T-cell (primary cell): ENCODE measurements around the gene ASCL2. TPM values are rescaled to one million over a fixed set of nuclear protein-coding genes. Genes with fewer than 3 reads are reported as not detected.
"Not testable (repeated sequence)": the region's sequence is repeated elsewhere in the genome, so short reads cannot be mapped to it uniquely, and the experiment has no call there.

Experiments used
- ATAC-seq, 4 experiments: fragments of 200-7000 bp in 3 of 4; fragments of 150-1000 bp in 1 of 4; cut with Tn5 transposase; replicated peaks in 1 of 4; 1 replicate in 3 of 4; 2 replicates in 1 of 4; pipeline ENCODE4 v1.10.0; 2021; ENCODE audit warnings: moderate library complexity in 3 of 4, mild to moderate bottlenecking in 2 of 4, moderate number of reproducible peaks in 1 of 4
- CTCF ChIA-PET, 2 donors: fragments of 300-600 bp; sonication (Branson Sonifier 250); formaldehyde crosslinking; loops; one replicate each; lab custom pipeline; 2022; ENCODE audit warnings: antibody characterized with exemption in 2 of 2; lab: Charles Lee
- POLR2A ChIA-PET, 2 donors: fragments of 300-600 bp; sonication (Branson Sonifier 250); formaldehyde crosslinking; loops; one replicate each; lab custom pipeline; 2022; ENCODE audit warnings: antibody characterized with exemption in 2 of 2; lab: Charles Lee
- DNase-seq, 35 experiments: peaks; one replicate each; pipeline versions ENCODE4 v3.0.0 to v3.0.0-alpha.2; 2013 to 2023
- H3K27ac ChIP-seq: one replicate; pipeline ENCODE4 v1.5.1; 2013; ENCODE audit warnings: low read length
- H3K27me3 ChIP-seq, 2 experiments: replicated peaks in 1 of 2; 1 replicate in 1 of 2; 2 replicates in 1 of 2; pipeline versions ENCODE4 v1.6.1 to v1.7.0; 2013; ENCODE audit warnings: low read length in 1 of 2, mixed read lengths in 1 of 2; ENCODE audit not compliant: control insufficient read depth in 2 of 2, insufficient read depth in 2 of 2; ENCODE audit errors: extremely low read depth in 1 of 2
- H3K36me3 ChIP-seq, 2 donors: 1 replicate in 1 of 2; 2 replicates in 1 of 2; pipeline versions ENCODE4 v1.6.1 to v1.7.0; 2013; ENCODE audit warnings: low read length in 1 of 2; ENCODE audit not compliant: control insufficient read depth in 2 of 2, insufficient read depth in 1 of 2; ENCODE audit errors: extremely low read depth in 1 of 2
- H3K4me1 ChIP-seq, 2 experiments: 1 replicate in 1 of 2; 2 replicates in 1 of 2; pipeline versions ENCODE4 v1.6.1 to v1.7.0; 2013; ENCODE audit warnings: low read length in 2 of 2, mixed read lengths in 1 of 2; ENCODE audit not compliant: insufficient read depth in 2 of 2, control insufficient read depth in 1 of 2; ENCODE audit errors: extremely low read depth in 1 of 2
- H3K4me3 ChIP-seq, 2 donors: 1 replicate in 1 of 2; 2 replicates in 1 of 2; pipeline versions ENCODE4 v1.5.1 to v1.7.0; 2013; ENCODE audit warnings: mild to moderate bottlenecking in 2 of 2, low read length in 1 of 2, moderate library complexity in 1 of 2; ENCODE audit not compliant: control insufficient read depth in 1 of 2; ENCODE audit errors: extremely low read depth in 1 of 2
- H3K9me3 ChIP-seq: 2 replicates; pipeline ENCODE4 v1.7.0; 2013
- H3K27ac Mint-ChIP-seq, 2 donors: one replicate each; pipeline ENCODE4 v1.8.0; 2020 to 2021; ENCODE audit warnings: mild to moderate bottlenecking in 2 of 2, mixed read lengths in 2 of 2
- H3K27me3 Mint-ChIP-seq, 2 donors: one replicate each; pipeline ENCODE4 v1.8.0; 2021 to 2022; ENCODE audit warnings: mixed read lengths in 2 of 2
- H3K36me3 Mint-ChIP-seq: one replicate; pipeline ENCODE4 v1.8.0; 2021; ENCODE audit warnings: mixed read lengths
- H3K4me1 Mint-ChIP-seq, 3 donors: one replicate each; pipeline ENCODE4 v1.8.0; 2020 to 2022; ENCODE audit warnings: mixed read lengths in 3 of 3, mild to moderate bottlenecking in 1 of 3
- H3K4me3 Mint-ChIP-seq, 3 donors: one replicate each; pipeline ENCODE4 v1.8.0; 2020 to 2022; ENCODE audit warnings: mild to moderate bottlenecking in 3 of 3, mixed read lengths in 3 of 3, moderate library complexity in 3 of 3
- H3K9me3 Mint-ChIP-seq, 3 donors: one replicate each; pipeline ENCODE4 v1.8.0; 2020 to 2022; ENCODE audit warnings: mixed read lengths in 3 of 3
- WGBS: methylation state at CpG from one replicate; pipeline ENCODE4 v1.1.5; 2013; ENCODE audit warnings: missing lambda C conversion rate; ENCODE audit not compliant: insufficient coverage; 5-methylcytosine and 5-hydroxymethylcytosine counted together
- total RNA-seq, 35 experiments: library from RNA in 6 of 35; stranded (reverse) in 6 of 35; fragments of 120-200 nt in 1 of 35; gene quantifications; one replicate each; pipeline versions ENCODE4 v1.2.1 to v1.2.4 and lab custom pipeline; 2013 to 2026

The ASCL2 gene
- total RNA-seq, 5 donors from 2014 or later (not counting 1 experiment from before 2014, with no cell fraction given): 0.29 to 1.3 (median 0.51) TPM

DNA sequence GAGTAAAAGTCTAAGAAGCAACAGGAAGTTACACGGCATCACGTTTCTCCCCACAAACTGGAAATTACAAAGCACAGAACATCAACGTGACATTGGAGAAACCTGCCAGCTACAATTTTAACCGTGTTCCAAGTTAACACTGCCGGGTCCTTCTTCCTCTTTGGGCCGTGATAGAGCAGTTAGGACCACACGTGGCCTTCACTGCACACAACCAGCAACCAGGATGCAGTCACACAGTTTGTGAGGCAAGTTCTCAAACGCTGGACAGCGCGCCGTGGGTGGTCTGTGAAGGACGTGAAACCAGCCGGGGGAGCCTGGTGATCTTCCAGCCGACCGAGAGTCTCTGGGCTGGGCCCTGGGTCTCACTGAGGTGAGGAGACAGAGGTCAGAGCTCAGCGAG lies 16.7 kb upstream of the ASCL2 start:
- ATAC-seq (no peak), DNase-seq (peak in 2 of 35 experiments; percentile 4 to 22)
- H3K9me3 ChIP-seq: peaks cover 3% of the 10 kb centered on the region
- H3K4me3 Mint-ChIP-seq: no peak overlapping the region
- H3K27me3 ChIP-seq: peaks cover 0 to 4% of the 10 kb centered on the region in 2 experiments
- peaks cover 5% of the 10 kb centered on the region for H3K36me3 Mint-ChIP-seq
- peaks cover 3 to 15% (median 3%) of the 10 kb centered on the region in 3 donors for H3K9me3 Mint-ChIP-seq
- H3K27ac ChIP-seq: no peak overlapping the region
- no peak overlapping the region for H3K4me3 ChIP-seq
- peaks cover 17 to 23% (median 20%) of the 10 kb centered on the region in 3 donors for H3K4me1 Mint-ChIP-seq
- 46% methylated on average over 11 of the region's 16 CpGs for WGBS
- H3K4me1 ChIP-seq: peaks cover 0 to 10% of the 10 kb centered on the region in 2 experiments
- ChIA-PET POLR2A (no interaction called here), CTCF (interaction anchor here in 1 of 2 donors (0.5 kb wide), 1 partner anchor 59 kb away, joined by 3 read pairs; no protein-coding TSS in a partner anchor)
- H3K27me3 Mint-ChIP-seq: peaks cover 0 to 3% of the 10 kb centered on the region in 2 donors
- H3K27ac Mint-ChIP-seq: no peak overlapping the region
- peaks cover 0 to 2% of the 10 kb centered on the region in 2 donors for H3K36me3 ChIP-seq

DNA sequence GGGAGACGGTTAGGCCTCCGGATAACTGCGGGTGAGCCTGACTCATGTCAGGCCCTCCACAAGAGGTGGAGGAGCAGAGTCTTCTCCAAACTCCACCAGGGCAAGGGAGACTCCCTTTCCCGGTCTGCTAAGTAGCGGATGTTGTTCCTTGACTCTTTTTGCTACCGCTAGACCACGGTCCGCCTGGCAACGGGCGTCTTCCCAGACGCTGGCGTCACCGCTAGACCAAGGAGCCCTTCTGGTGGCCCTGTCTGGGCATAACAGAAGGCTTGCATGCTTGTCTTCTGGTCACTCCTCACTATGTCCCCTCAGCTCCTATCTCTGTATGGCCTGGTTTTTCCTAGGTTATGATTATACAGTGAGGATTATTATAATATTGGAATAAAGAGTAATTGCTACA lies 16.0 kb upstream of the ASCL2 start:
- POLR2A ChIA-PET, H3K27me3 Mint-ChIP-seq: not testable (repeated sequence)
- 94% methylated on average over 7 of the region's 13 CpGs for WGBS

DNA sequence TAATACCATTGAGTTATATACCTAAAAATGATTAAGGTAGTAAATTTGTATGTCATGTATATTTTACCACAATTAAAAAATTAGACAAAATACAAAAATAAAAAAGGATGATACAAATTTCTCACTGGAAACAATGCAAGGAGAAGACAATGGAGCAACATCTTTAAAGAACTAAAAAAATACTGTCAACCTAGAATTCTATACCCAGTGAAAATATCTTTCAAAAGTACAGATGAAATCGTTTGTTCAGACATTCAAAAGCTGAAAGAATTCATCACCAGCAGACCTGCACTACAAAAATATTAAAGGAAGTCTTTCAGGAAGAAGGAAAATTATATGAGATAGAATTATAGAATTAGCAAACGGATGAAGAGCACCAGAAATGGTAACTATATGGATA lies 9.8 kb upstream of the ASCL2 start:
- Histone ChIP-seq H3K4me1 (no peaks in the 10 kb centered on the region), H3K9me3 (peaks cover 9% of the 10 kb centered on the region), H3K27ac (no peak overlapping the region), H3K36me3 (no peaks in the 10 kb centered on the region), H3K27me3 (peaks cover 0 to 22% of the 10 kb centered on the region in 2 experiments), H3K4me3 (no peak overlapping the region)
- WGBS: no CpG with 5 or more reads among the region's 2 CpGs
- POLR2A ChIA-PET: no interaction called here
- peaks cover 5% of the 10 kb centered on the region for H3K36me3 Mint-ChIP-seq
- no peak overlapping the region for H3K4me3 Mint-ChIP-seq
- H3K27ac Mint-ChIP-seq: no peak overlapping the region
- peaks cover 3 to 10% of the 10 kb centered on the region in 2 donors for H3K27me3 Mint-ChIP-seq
- H3K4me1 Mint-ChIP-seq: no peaks in the 10 kb centered on the region
- no peak for DNase-seq
- ATAC-seq: no peak
- H3K9me3 Mint-ChIP-seq: peaks cover 8 to 37% (median 11%) of the 10 kb centered on the region in 3 donors
- CTCF ChIA-PET: no interaction called here

More for the DNA sequence above, 16.0 kb upstream of the ASCL2 start:
- H3K4me3 Mint-ChIP-seq, ATAC-seq, CTCF ChIA-PET, H3K36me3 Mint-ChIP-seq, H3K4me3 ChIP-seq, H3K9me3 ChIP-seq, H3K36me3 ChIP-seq, H3K27me3 ChIP-seq, H3K27ac Mint-ChIP-seq, H3K27ac ChIP-seq: not testable (repeated sequence)
- H3K4me1 Mint-ChIP-seq: peaks cover 17 to 23% (median 20%) of the 10 kb centered on the region in 3 donors
- H3K4me1 ChIP-seq: peaks cover 0 to 10% of the 10 kb centered on the region in 2 experiments
- DNase-seq: peak in 2 of 35 experiments; percentile 0 to 13
- H3K9me3 Mint-ChIP-seq: peaks cover 3 to 21% (median 4%) of the 10 kb centered on the region in 3 donors

DNA sequence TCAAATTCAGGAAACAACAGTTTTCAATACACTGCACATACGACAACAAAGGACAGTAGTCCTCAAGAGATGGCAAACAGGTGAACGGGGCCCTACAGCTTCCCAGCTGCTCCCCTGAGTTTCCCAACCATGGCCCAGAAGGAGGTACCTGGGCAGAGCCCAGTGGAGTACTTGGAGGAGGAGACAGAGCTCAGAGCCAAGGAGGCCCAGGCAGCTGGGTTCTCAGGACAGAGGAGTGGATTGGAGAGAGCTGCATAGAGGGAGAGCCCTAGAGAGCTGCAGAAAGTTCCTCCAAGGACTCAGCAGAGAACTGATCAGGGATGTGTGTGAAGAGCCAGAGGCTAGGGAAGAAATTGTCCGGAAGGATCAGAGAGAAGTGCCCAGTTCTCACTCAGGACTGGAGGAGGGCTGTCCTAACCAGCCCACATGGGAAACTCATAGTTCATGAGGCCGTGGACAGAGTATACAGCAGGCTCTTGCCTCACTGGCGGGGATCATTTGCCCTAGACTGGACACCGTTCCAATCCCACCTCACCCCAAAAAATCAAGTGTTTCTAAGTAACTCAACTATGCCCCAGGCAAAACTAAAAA lies 7.6 kb upstream of the ASCL2 start:
- H3K4me1 Mint-ChIP-seq: no peaks in the 10 kb centered on the region
- no peaks in the 10 kb centered on the region for H3K36me3 ChIP-seq
- peaks cover 8 to 31% (median 11%) of the 10 kb centered on the region in 3 donors for H3K9me3 Mint-ChIP-seq
- ATAC-seq (no peak), DNase-seq (peak in 1 of 35 experiments; percentile 4)
- CTCF ChIA-PET: no interaction called here
- POLR2A ChIA-PET: no interaction called here
- peaks cover 7% of the 10 kb centered on the region for H3K9me3 ChIP-seq
- H3K27me3 Mint-ChIP-seq: peaks cover 5 to 12% of the 10 kb centered on the region in 2 donors
- peaks cover 0 to 29% of the 10 kb centered on the region in 2 experiments for H3K27me3 ChIP-seq
- no peak overlapping the region for H3K27ac ChIP-seq
- no peak overlapping the region for H3K4me3 ChIP-seq
- WGBS: 90% methylated on average over 2 of the region's 6 CpGs
- peaks cover 5% of the 10 kb centered on the region for H3K36me3 Mint-ChIP-seq
- no peaks in the 10 kb centered on the region for H3K4me1 ChIP-seq
- H3K4me3 Mint-ChIP-seq: no peak overlapping the region
- H3K27ac Mint-ChIP-seq: no peak overlapping the region

DNA sequence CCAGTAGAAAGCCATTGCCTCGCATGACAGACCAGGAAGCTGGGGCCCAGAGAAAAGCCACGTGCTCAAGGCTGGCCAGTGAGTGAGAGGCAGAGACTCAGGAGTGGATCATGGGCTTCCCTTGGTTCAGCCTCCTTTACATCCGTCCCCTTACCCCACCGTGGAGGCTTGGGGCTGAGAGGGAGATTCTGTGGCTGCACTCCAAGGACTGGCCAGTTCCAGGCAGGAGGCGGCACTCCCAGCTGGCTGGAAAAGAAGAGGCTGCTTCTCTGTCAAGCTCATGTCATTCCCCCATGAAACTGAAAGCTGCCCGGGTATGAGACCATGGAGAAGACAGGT lies 6.6 kb upstream of the ASCL2 start:
- H3K4me1 Mint-ChIP-seq: peaks cover 0 to 2% (median 0%) of the 10 kb centered on the region in 3 donors
- POLR2A ChIA-PET: no interaction called here
- H3K27ac Mint-ChIP-seq: no peak overlapping the region
- Histone ChIP-seq H3K4me3 (no peak overlapping the region), H3K4me1 (no peaks in the 10 kb centered on the region), H3K36me3 (no peaks in the 10 kb centered on the region), H3K27me3 (peaks cover 0 to 40% of the 10 kb centered on the region in 2 experiments), H3K9me3 (peaks cover 5% of the 10 kb centered on the region), H3K27ac (no peak overlapping the region)
- H3K9me3 Mint-ChIP-seq: peaks cover 4 to 21% (median 8%) of the 10 kb centered on the region in 3 donors
- peaks cover 5% of the 10 kb centered on the region for H3K36me3 Mint-ChIP-seq
- 0% methylated on average over 1 of the region's 6 CpGs for WGBS
- CTCF ChIA-PET: no interaction called here
- DNase-seq (no peak), ATAC-seq (no peak)
- peaks cover 4 to 20% of the 10 kb centered on the region in 2 donors for H3K27me3 Mint-ChIP-seq
- no peak overlapping the region for H3K4me3 Mint-ChIP-seq

DNA sequence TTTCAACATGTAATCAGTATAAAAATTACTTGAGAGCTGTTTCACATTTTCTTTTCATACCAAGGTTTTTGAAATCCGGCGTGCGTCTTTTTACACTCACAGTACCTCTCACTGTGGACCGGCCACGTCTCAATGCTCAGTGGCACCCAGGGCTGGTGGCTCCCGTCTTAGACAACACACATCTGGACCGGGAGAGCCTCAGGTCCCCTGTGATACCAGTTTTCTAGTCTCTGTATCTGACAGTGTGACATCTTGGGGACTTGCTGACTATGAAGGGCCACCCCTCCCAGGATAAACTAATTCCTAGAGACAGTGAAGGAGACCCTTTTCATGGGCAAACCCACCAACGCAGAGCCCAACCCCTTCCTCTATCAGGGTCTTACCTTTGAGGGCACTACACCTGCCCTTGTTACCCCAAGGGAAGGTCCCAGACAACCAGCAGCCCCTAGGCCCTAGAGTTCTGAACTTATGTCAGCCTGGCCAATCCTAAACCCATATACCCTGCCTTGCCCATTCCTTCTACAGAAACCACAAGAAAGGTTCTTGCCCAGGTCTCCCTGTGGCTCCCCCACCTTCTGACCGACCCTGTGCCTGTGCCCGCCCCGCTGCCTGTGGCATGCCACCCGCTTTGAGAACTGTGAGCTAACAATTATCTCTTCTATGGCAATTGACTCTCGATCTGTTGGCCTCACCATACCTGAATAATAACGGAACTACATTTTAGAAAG lies 6.1 kb upstream of the ASCL2 start:
- peaks cover 0 to 45% of the 10 kb centered on the region in 2 experiments for H3K27me3 ChIP-seq
- Mint-ChIP-seq H3K9me3 (peaks cover 4 to 17% (median 8%) of the 10 kb centered on the region in 3 donors), H3K27me3 (peaks cover 7 to 24% of the 10 kb centered on the region in 2 donors), H3K36me3 (peaks cover 5% of the 10 kb centered on the region), H3K4me1 (peaks cover 0 to 6% (median 2%) of the 10 kb centered on the region in 3 donors), H3K27ac (no peak overlapping the region), H3K4me3 (no peak overlapping the region)
- H3K27ac ChIP-seq: no peak overlapping the region
- DNase-seq (no peak), ATAC-seq (no peak)
- WGBS: 83% methylated on average over 14 of the region's 14 CpGs
- no peaks in the 10 kb centered on the region for H3K36me3 ChIP-seq
- H3K9me3 ChIP-seq: peaks cover 5% of the 10 kb centered on the region
- H3K4me1 ChIP-seq: peaks cover 0 to 2% of the 10 kb centered on the region in 2 experiments
- CTCF ChIA-PET: no interaction called here
- POLR2A ChIA-PET: no interaction called here
- H3K4me3 ChIP-seq: no peak overlapping the region
